SK-N-SH (cell line): ENCODE measurements around the gene KDM2A. TPM values are rescaled to one million over a fixed set of nuclear protein-coding genes. Genes with fewer than 3 reads are reported as not detected.

Experiments used
- CTCF ChIA-PET: fragments of 300-600, 350-600 bp; formaldehyde crosslinking; extraction: SDS; loops from one replicate; lab custom pipeline; 2021; lab: Yijun Ruan, JAX
- POLR2A ChIA-PET: fragments of 350-600 bp; sonication (Branson Sonifier 250); formaldehyde crosslinking; extraction: SDS; loops from one replicate; lab custom pipeline; 2020; ENCODE audit warnings: antibody characterized with exemption, inconsistent platforms; lab: Yijun Ruan, JAX
- DNase-seq: peaks from one replicate; pipeline ENCODE4 v3.0.0; 2012
- H2AFZ ChIP-seq: fragments of 200-600 bp; sonication (generic); 2 replicates; pipeline ENCODE4 v1.8.1; 2016; ENCODE audit warnings: antibody characterized with exemption, mild to moderate bottlenecking, low read depth
- H3F3A ChIP-seq: fragments of 200-600 bp; sonication (generic); replicated peaks from 2 replicates; pipeline ENCODE3; 2016; ENCODE audit warnings: antibody characterized with exemption, mild to moderate bottlenecking; ENCODE audit not compliant: insufficient read depth
- H3K27ac ChIP-seq, 2 experiments: fragments of 200-500 bp in 1 of 2; fragments of 200-600 bp in 1 of 2; sonication (Bioruptor generic) in 1 of 2; sonication (generic), shearing (Covaris generic) in 1 of 2; 2 replicates each; pipeline versions ENCODE4 v1.5.1 to v1.6.1; 2014 to 2016; ENCODE audit warnings: low read depth in 2 of 2, inconsistent platforms in 1 of 2, low read length in 1 of 2, mild to moderate bottlenecking in 1 of 2, mixed read lengths in 1 of 2
- H3K27me3 ChIP-seq: fragments of 200-600 bp; sonication (generic), shearing (Covaris generic); 2 replicates; pipeline ENCODE4 v1.6.1; 2016; ENCODE audit warnings: mixed run types; ENCODE audit not compliant: insufficient read depth
- H3K36me3 ChIP-seq, 2 experiments: fragments of 200-500 bp in 1 of 2; fragments of 200-600 bp in 1 of 2; sonication (Bioruptor generic) in 1 of 2; sonication (generic) in 1 of 2; replicated peaks in 1 of 2; 2 replicates each; pipeline versions ENCODE3 to v1.5.1; 2014 to 2016; ENCODE audit warnings: low read length in 1 of 2, mild to moderate bottlenecking in 1 of 2; ENCODE audit not compliant: insufficient read depth in 2 of 2, control insufficient read depth in 1 of 2
- H3K4me1 ChIP-seq, 2 experiments: fragments of 200-500 bp in 1 of 2; fragments of 200-600 bp in 1 of 2; sonication (Bioruptor generic) in 1 of 2; sonication (generic), shearing (Covaris generic) in 1 of 2; 2 replicates each; pipeline versions ENCODE4 v1.5.1 to v1.6.1; 2014 to 2016; ENCODE audit warnings: low read depth in 1 of 2, low read length in 1 of 2, mixed run types in 1 of 2; ENCODE audit not compliant: insufficient read depth in 2 of 2, control insufficient read depth in 1 of 2
- H3K4me2 ChIP-seq: fragments of 200-600 bp; sonication (generic), shearing (Covaris generic); 2 replicates; pipeline ENCODE4 v1.6.1; 2017; ENCODE audit warnings: mixed run types
- H3K4me3 ChIP-seq, 2 experiments: fragments of 200-500 bp in 1 of 2; fragments of 200-600 bp in 1 of 2; sonication (Bioruptor generic) in 1 of 2; sonication (generic), shearing (Covaris generic) in 1 of 2; 2 replicates each; pipeline versions ENCODE4 v1.5.1 to v1.8.1; 2014 to 2016; ENCODE audit warnings: low read depth in 2 of 2, inconsistent platforms in 1 of 2, low read length in 1 of 2, mild to moderate bottlenecking in 1 of 2, mixed read lengths in 1 of 2, moderate library complexity in 1 of 2
- H3K79me2 ChIP-seq: fragments of 200-600 bp; sonication (generic); 2 replicates; pipeline ENCODE4 v1.8.1; 2017; ENCODE audit warnings: mild to moderate bottlenecking; ENCODE audit not compliant: insufficient read depth
- H3K9ac ChIP-seq: fragments of 200-600 bp; sonication (generic); 2 replicates; pipeline ENCODE4 v1.6.1; 2017; ENCODE audit warnings: mixed run types
- H3K9me2 ChIP-seq: fragments of 200-600 bp; sonication (generic); 2 replicates; pipeline ENCODE4 v1.6.1; 2017; ENCODE audit warnings: mixed run types
- H3K9me3 ChIP-seq: fragments of 200-600 bp; sonication (generic); 2 replicates; pipeline ENCODE4 v1.6.1; 2017; ENCODE audit warnings: mixed run types, mild to moderate bottlenecking, moderate library complexity
- H4K20me1 ChIP-seq: fragments of 200-600 bp; sonication (generic); 2 replicates; pipeline ENCODE4 v1.6.1; 2017; ENCODE audit warnings: mild to moderate bottlenecking, mixed run types; ENCODE audit not compliant: insufficient read depth
- CTCF ChIP-seq: fragments of 200-600 bp; sonication (generic); IDR thresholded peaks from 2 replicates; pipeline ENCODE4 v1.6.1; 2017; ENCODE audit warnings: antibody characterized with exemption, mild to moderate bottlenecking, moderate library complexity
- ELF1 ChIP-seq: IDR thresholded peaks from 2 replicates; pipeline ENCODE4 v1.4.0; 2012
- EP300 ChIP-seq, 2 experiments: IDR thresholded peaks; 2 replicates each; pipeline versions ENCODE4 v1.4.0 to v1.6.1; 2012; ENCODE audit warnings: borderline replicate concordance in 1 of 2, low read depth in 1 of 2, low read length in 1 of 2
- EZH2phosphoT487 ChIP-seq: fragments of 200-600 bp; sonication (generic); IDR thresholded peaks from 2 replicates; pipeline ENCODE4 v1.6.1; 2017; ENCODE audit warnings: low read depth, mixed run types, mild to moderate bottlenecking, antibody characterized with exemption, moderate library complexity, borderline replicate concordance
- GATA2 ChIP-seq: sonication (generic); formaldehyde crosslinking; IDR thresholded peaks from 2 replicates; pipeline ENCODE4 v1.5.0; 2020; ENCODE audit warnings: mild to moderate bottlenecking, missing genetic modification reagents
- JUND ChIP-seq: IDR thresholded peaks from 2 replicates; pipeline ENCODE4 v1.4.0; 2012
- MAX ChIP-seq: IDR thresholded peaks from 2 replicates; pipeline ENCODE4 v1.4.0; 2012; ENCODE audit warnings: low read depth
- MXI1 ChIP-seq: IDR thresholded peaks from 2 replicates; pipeline ENCODE4 v1.6.1; 2012; ENCODE audit warnings: mild to moderate bottlenecking, low read depth, low read length, improper control_type of control experiment
- NRF1 ChIP-seq: IDR thresholded peaks from 2 replicates; pipeline ENCODE4 v1.6.1; 2012; ENCODE audit warnings: low read depth, mild to moderate bottlenecking, low read length
- RAD21 ChIP-seq: IDR thresholded peaks from 2 replicates; pipeline ENCODE4 v1.6.1; 2012; ENCODE audit warnings: mild to moderate bottlenecking, low read length
- RCOR1 ChIP-seq: fragments of 150-350 bp; IDR thresholded peaks from 2 replicates; pipeline ENCODE4 v1.6.1; 2017; ENCODE audit warnings: antibody characterized with exemption, low read length
- REST ChIP-seq: IDR thresholded peaks from 2 replicates; pipeline ENCODE4 v1.6.1; 2012; ENCODE audit warnings: mild to moderate bottlenecking, low read depth, low read length, moderate library complexity
- RFX5 ChIP-seq: IDR thresholded peaks from 2 replicates; pipeline ENCODE4 v1.6.1; 2012; ENCODE audit warnings: mild to moderate bottlenecking, improper control_type of control experiment, low read length
- RXRA ChIP-seq: IDR thresholded peaks from 2 replicates; pipeline ENCODE4 v1.4.0; 2012; ENCODE audit warnings: low read depth, mild to moderate bottlenecking, borderline replicate concordance
- TCF12 ChIP-seq: IDR thresholded peaks from 2 replicates; pipeline ENCODE4 v1.4.0; 2012
- USF2 ChIP-seq: fragments of 150-350 bp; IDR thresholded peaks from 2 replicates; pipeline ENCODE4 v1.6.1; 2017; ENCODE audit warnings: antibody characterized with exemption, low read length, low read depth, borderline replicate concordance
- WGBS: methylation state at CpG from one replicate; pipeline ENCODE4 v1.1.6; 2017; ENCODE audit warnings: low lambda C conversion rate; 5-methylcytosine and 5-hydroxymethylcytosine counted together
- polyA plus RNA-seq, 3 experiments: library from polyadenylated mRNA; depleted of rRNA; stranded (reverse); fragments of >200 nt; gene quantifications; 2 replicates each; pipeline ENCODE4 v1.2.3, GENCODE V29; 2012

Gene KDM2A
- polyA plus RNA-seq, 1 of the 3 experiments (the other 2 are of a cell fraction): 28.4 TPM

DNA sequence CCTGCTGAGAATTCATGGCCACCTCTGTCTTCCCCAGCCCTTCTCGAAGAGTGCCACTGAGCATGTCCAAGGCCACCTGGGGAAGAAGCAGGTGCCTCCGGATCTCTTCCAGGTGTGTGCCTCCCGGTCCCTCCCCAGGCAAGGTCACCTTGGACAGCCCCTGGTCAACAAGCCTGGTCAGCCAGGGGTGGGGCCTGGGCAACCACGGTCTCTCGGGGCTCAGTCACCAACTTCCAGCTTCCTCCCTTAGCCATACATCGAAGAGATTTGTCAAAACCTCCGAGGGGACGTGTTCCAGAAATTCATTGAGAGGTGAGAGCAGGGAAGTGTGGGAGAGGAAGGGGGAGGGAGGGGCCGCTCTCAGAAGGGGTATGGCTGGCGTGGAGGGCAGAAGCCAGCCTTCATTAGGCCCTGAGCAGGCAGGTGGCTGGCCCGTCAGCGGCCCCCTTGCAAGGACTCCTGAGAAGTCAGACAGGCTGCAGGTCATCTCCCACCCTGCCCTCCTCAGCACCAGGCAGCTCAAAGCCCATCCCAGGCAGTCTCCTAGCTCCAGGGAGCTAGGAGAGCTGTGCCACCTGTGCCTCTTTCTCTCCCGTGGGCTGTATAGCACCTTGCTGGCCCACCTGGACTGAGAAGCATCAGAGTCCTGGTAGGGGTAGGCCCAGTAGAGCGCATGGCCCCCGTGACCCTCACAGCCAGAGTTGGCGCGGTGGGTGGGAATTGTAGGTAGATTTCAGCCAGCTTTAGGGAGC is 160.7 kb downstream of the KDM2A start:
- POLR2A ChIA-PET: no interaction called here
- no peak for DNase-seq
- WGBS: 91% methylated on average over 15 of the region's 17 CpGs
- H3K27ac ChIP-seq: no peak overlapping the region; a peak in 1 of 4 replicates
- no peaks in the 10 kb centered on the region for H3K27me3 ChIP-seq
- peaks cover 8% of the 10 kb centered on the region; the same call in 1 of the 2 replicates for H3K79me2 ChIP-seq
- H3K9me3 ChIP-seq: no peaks in the 10 kb centered on the region
- H2AFZ ChIP-seq: no peak overlapping the region
- TF ChIP-seq MAX (no peak), NRF1 (no peak), CTCF (no peak), ELF1 (no peak)
- no peaks in the 10 kb centered on the region for H3F3A ChIP-seq
- H3K4me3 ChIP-seq: no peak overlapping the region
- peaks cover 3 to 52% of the 10 kb centered on the region in 2 experiments for H3K36me3 ChIP-seq
- H3K4me2 ChIP-seq: no peak overlapping the region
- CTCF ChIA-PET: interaction anchor here (0.9 to 3.9 kb wide), 7 partner anchors 13 to 109 kb away, joined by 3 to 20 read pairs (median 4); no protein-coding TSS in a partner anchor
- H4K20me1 ChIP-seq: peaks cover 10% of the 10 kb centered on the region; the same call in 1 of the 2 replicates
- H3K4me1 ChIP-seq: peaks cover 0 to 6% of the 10 kb centered on the region in 2 experiments; a peak in 2 of 4 replicates
- H3K9ac ChIP-seq: no peak overlapping the region
- H3K9me2 ChIP-seq: no peaks in the 10 kb centered on the region

- POLR2A ChIA-PET: no interaction called here
These were observed 161.3 kb downstream of the KDM2A start for GRCh38 chr11:67280341-67280787.

More at GRCh38 chr11:67280341-67280787, 161.3 kb downstream of the KDM2A start:
- Histone ChIP-seq H2AFZ (no peak overlapping the region), H3K4me1 (peaks cover 0 to 6% of the 10 kb centered on the region in 2 experiments; a peak in 2 of 4 replicates), H3K4me2 (no peak overlapping the region), H3K9me2 (no peaks in the 10 kb centered on the region), H3K27ac (no peak overlapping the region), H3K9me3 (no peaks in the 10 kb centered on the region), H3K27me3 (no peaks in the 10 kb centered on the region), H3K36me3 (peaks cover 3 to 58% of the 10 kb centered on the region in 2 experiments), H3F3A (no peaks in the 10 kb centered on the region), H3K79me2 (peaks cover 4% of the 10 kb centered on the region; the same call in 1 of the 2 replicates), H3K9ac (no peak overlapping the region), H3K4me3 (no peak overlapping the region), H4K20me1 (0 out of 2 replicates have a peak, but pooled peaks cover 6% of the 10 kb centered on the region)
- 95% methylated on average over 13 of the region's 13 CpGs for WGBS
- CTCF ChIA-PET: interaction anchor here (0.9 to 3.9 kb wide), 7 partner anchors 17 to 1500 kb away, joined by 3 to 20 read pairs (median 4); no protein-coding TSS in a partner anchor
- no peak for TF ChIP-seq GATA2 (CRISPR knock-in tag)
- TF ChIP-seq RXRA: no peak
- no peak for TF ChIP-seq MXI1
- TF ChIP-seq REST: no peak
- no peak for TF ChIP-seq ELF1
- no peak for TF ChIP-seq RFX5
- no peak for TF ChIP-seq TCF12
- TF ChIP-seq RAD21: no peak
- TF ChIP-seq EP300 (IDR thresholded peaks at IDR 0.05; ENCODE audit: borderline replicate concordance in 1 of 2, low read depth in 1 of 2, low read length in 1 of 2): no peak
- no peak for TF ChIP-seq RCOR1
- TF ChIP-seq JUND: no peak
- TF ChIP-seq USF2: no peak
- no peak for TF ChIP-seq EZH2phosphoT487
- no peak for DNase-seq
